ENCODE data around the gene AOPEP.

AOPEP gene

GRCh38 chr9:95118596-95118995, 392.1 kb downstream of the AOPEP start:
- Histone ChIP-seq H3K4me3 (ENCODE audit: low read length) (no peak overlapping the region), H3K27me3 (ENCODE audit: control insufficient read depth, insufficient read depth, low read length) (no peaks in the 10 kb centered on the region), H3K4me1 (ENCODE audit: control insufficient read depth, insufficient read depth, low read length) (peaks cover 12% of the 10 kb centered on the region), H3K9ac (ENCODE audit: low read length) (no peak overlapping the region), H3K36me3 (ENCODE audit: control insufficient read depth, insufficient read depth, low read length) (no peaks in the 10 kb centered on the region), H3K9me3 (ENCODE audit: control insufficient read depth, low read length) (no peaks in the 10 kb centered on the region)

- peaks cover 12% of the 10 kb centered on the region for H3K4me1 ChIP-seq (ENCODE audit: control insufficient read depth, insufficient read depth, low read length)
- H3K27me3 ChIP-seq (ENCODE audit: control insufficient read depth, insufficient read depth, low read length): no peaks in the 10 kb centered on the region
- H3K36me3 ChIP-seq (ENCODE audit: control insufficient read depth, insufficient read depth, low read length): no peaks in the 10 kb centered on the region
Observed at GRCh38 chr9:95120781-95121370, 394.4 kb downstream of the AOPEP start.

GRCh38 chr9:95124582-95125367, 398.3 kb downstream of the AOPEP start:
- Histone ChIP-seq H3K9me3 (ENCODE audit: control insufficient read depth, low read length) (no peaks in the 10 kb centered on the region), H3K36me3 (ENCODE audit: control insufficient read depth, insufficient read depth, low read length) (no peaks in the 10 kb centered on the region), H3K4me1 (ENCODE audit: control insufficient read depth, insufficient read depth, low read length) (peaks cover 13% of the 10 kb centered on the region), H3K9ac (ENCODE audit: low read length) (no peak overlapping the region), H3K4me3 (ENCODE audit: low read length) (no peak overlapping the region), H3K27me3 (ENCODE audit: control insufficient read depth, insufficient read depth, low read length) (no peaks in the 10 kb centered on the region)

More at GRCh38 chr9:95120781-95121370, 394.4 kb downstream of the AOPEP start:
- no peak overlapping the region for H3K9ac ChIP-seq (ENCODE audit: low read length)
- H3K4me3 ChIP-seq (ENCODE audit: low read length): no peak overlapping the region
- no peaks in the 10 kb centered on the region for H3K9me3 ChIP-seq (ENCODE audit: control insufficient read depth, low read length)

GRCh38 chr9:95125652-95126051, 399.2 kb downstream of the AOPEP start:
- no peaks in the 10 kb centered on the region for H3K36me3 ChIP-seq (ENCODE audit: control insufficient read depth, insufficient read depth, low read length)
- peaks cover 22% of the 10 kb centered on the region for H3K4me1 ChIP-seq (ENCODE audit: control insufficient read depth, insufficient read depth, low read length)
- H3K9me3 ChIP-seq (ENCODE audit: control insufficient read depth, low read length): no peaks in the 10 kb centered on the region
- H3K27me3 ChIP-seq (ENCODE audit: control insufficient read depth, insufficient read depth, low read length): no peaks in the 10 kb centered on the region
- H3K9ac ChIP-seq (ENCODE audit: low read length): no peak overlapping the region
- H3K4me3 ChIP-seq (ENCODE audit: low read length): no peak overlapping the region

GRCh38 chr9:95126739-95127138, 400.2 kb downstream of the AOPEP start:
- Histone ChIP-seq H3K4me3 (ENCODE audit: low read length) (no peak overlapping the region), H3K9ac (ENCODE audit: low read length) (no peak overlapping the region), H3K27me3 (ENCODE audit: control insufficient read depth, insufficient read depth, low read length) (no peaks in the 10 kb centered on the region), H3K4me1 (ENCODE audit: control insufficient read depth, insufficient read depth, low read length) (peaks cover 28% of the 10 kb centered on the region), H3K9me3 (ENCODE audit: control insufficient read depth, low read length) (no peaks in the 10 kb centered on the region), H3K36me3 (ENCODE audit: control insufficient read depth, insufficient read depth, low read length) (no peaks in the 10 kb centered on the region)

GRCh38 chr9:95127249-95128176, 401.0 kb downstream of the AOPEP start:
- Histone ChIP-seq H3K9ac (ENCODE audit: low read length) (no peak overlapping the region), H3K9me3 (ENCODE audit: control insufficient read depth, low read length) (no peaks in the 10 kb centered on the region), H3K4me3 (ENCODE audit: low read length) (no peak overlapping the region), H3K27me3 (ENCODE audit: control insufficient read depth, insufficient read depth, low read length) (no peaks in the 10 kb centered on the region), H3K36me3 (ENCODE audit: control insufficient read depth, insufficient read depth, low read length) (no peaks in the 10 kb centered on the region), H3K4me1 (ENCODE audit: control insufficient read depth, insufficient read depth, low read length) (peaks cover 28% of the 10 kb centered on the region)

GRCh38 chr9:95128177-95128524, 401.7 kb downstream of the AOPEP start:
- Histone ChIP-seq H3K4me3 (ENCODE audit: low read length) (no peak overlapping the region), H3K9me3 (ENCODE audit: control insufficient read depth, low read length) (no peaks in the 10 kb centered on the region), H3K4me1 (ENCODE audit: control insufficient read depth, insufficient read depth, low read length) (peaks cover 28% of the 10 kb centered on the region), H3K27me3 (ENCODE audit: control insufficient read depth, insufficient read depth, low read length) (no peaks in the 10 kb centered on the region), H3K9ac (ENCODE audit: low read length) (no peak overlapping the region), H3K36me3 (ENCODE audit: control insufficient read depth, insufficient read depth, low read length) (no peaks in the 10 kb centered on the region)

GRCh38 chr9:95129476-95130291, 403.2 kb downstream of the AOPEP start:
- Histone ChIP-seq H3K9ac (ENCODE audit: low read length) (no peak overlapping the region), H3K4me3 (ENCODE audit: low read length) (no peak overlapping the region), H3K4me1 (ENCODE audit: control insufficient read depth, insufficient read depth, low read length) (peaks cover 40% of the 10 kb centered on the region), H3K9me3 (ENCODE audit: control insufficient read depth, low read length) (no peaks in the 10 kb centered on the region), H3K36me3 (ENCODE audit: control insufficient read depth, insufficient read depth, low read length) (no peaks in the 10 kb centered on the region), H3K27me3 (ENCODE audit: control insufficient read depth, insufficient read depth, low read length) (no peaks in the 10 kb centered on the region)

GRCh38 chr9:95130484-95130883, 404.0 kb downstream of the AOPEP start:
- Histone ChIP-seq H3K27me3 (ENCODE audit: control insufficient read depth, insufficient read depth, low read length) (no peaks in the 10 kb centered on the region), H3K36me3 (ENCODE audit: control insufficient read depth, insufficient read depth, low read length) (no peaks in the 10 kb centered on the region), H3K9me3 (ENCODE audit: control insufficient read depth, low read length) (no peaks in the 10 kb centered on the region), H3K4me3 (ENCODE audit: low read length) (no peak overlapping the region), H3K4me1 (ENCODE audit: control insufficient read depth, insufficient read depth, low read length) (peaks cover 41% of the 10 kb centered on the region), H3K9ac (ENCODE audit: low read length) (no peak overlapping the region)

GRCh38 chr9:95131023-95131943, 404.8 kb downstream of the AOPEP start:
- H3K9ac ChIP-seq (ENCODE audit: low read length): no peak overlapping the region
- peaks cover 41% of the 10 kb centered on the region for H3K4me1 ChIP-seq (ENCODE audit: control insufficient read depth, insufficient read depth, low read length)
- H3K4me3 ChIP-seq (ENCODE audit: low read length): no peak overlapping the region
- H3K9me3 ChIP-seq (ENCODE audit: control insufficient read depth, low read length): no peaks in the 10 kb centered on the region
- no peaks in the 10 kb centered on the region for H3K36me3 ChIP-seq (ENCODE audit: control insufficient read depth, insufficient read depth, low read length)
- H3K27me3 ChIP-seq (ENCODE audit: control insufficient read depth, insufficient read depth, low read length): no peaks in the 10 kb centered on the region
